ENCODE data around the gene OPTN. TPM values are rescaled to one million over a fixed set of nuclear protein-coding genes. Genes with fewer than 3 reads are reported as not detected.

Gene OPTN
- total RNA-seq, 2 donors from 2014 or later = 90.5 to 119 TPM

- peak; percentile 10 for ATAC-seq (replicated peaks)
- Mint-ChIP-seq H3K27me3 (no peaks in the 10 kb centered on the region), H3K4me3 (peak overlapping the region; percentile 88), H3K4me1 (peaks cover 17% of the 10 kb centered on the region), H3K36me3 (ENCODE audit: low read depth) (peaks cover 26% of the 10 kb centered on the region), H3K27ac (peak overlapping the region; percentile 86), H3K9me3 (no peaks in the 10 kb centered on the region)
Measured at GRCh38 chr10:13161857-13162271, 61.9 kb downstream of the OPTN start.

DNA sequence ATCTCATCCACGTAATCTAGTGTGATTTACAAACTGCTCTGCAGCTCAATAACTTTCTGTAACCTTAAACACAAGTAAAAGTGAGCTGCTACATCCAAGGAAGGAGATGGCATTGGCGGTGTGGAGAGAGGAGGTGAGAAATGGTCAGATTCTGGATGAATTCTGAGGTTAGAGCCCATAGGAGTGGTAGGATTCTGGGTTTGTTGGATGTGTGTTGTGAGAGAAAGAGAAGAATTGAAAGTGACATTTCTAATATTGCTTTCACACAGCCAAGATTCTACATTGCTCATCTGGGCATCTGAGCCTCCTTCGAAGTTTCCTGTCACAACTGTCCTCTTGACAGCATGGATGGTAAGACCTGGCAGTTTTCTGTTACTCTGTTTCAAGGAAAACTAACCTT, 63.9 kb downstream of the OPTN start:
- no peaks in the 10 kb centered on the region for H3K9me3 Mint-ChIP-seq
- peaks cover 32% of the 10 kb centered on the region for H3K36me3 Mint-ChIP-seq (ENCODE audit: low read depth)
- no peaks in the 10 kb centered on the region for H3K27me3 Mint-ChIP-seq
- peaks cover 17% of the 10 kb centered on the region for H3K4me1 Mint-ChIP-seq
- no peak overlapping the region for H3K4me3 Mint-ChIP-seq
- H3K27ac Mint-ChIP-seq = no peak overlapping the region
- no peak for ATAC-seq (replicated peaks)

DNA sequence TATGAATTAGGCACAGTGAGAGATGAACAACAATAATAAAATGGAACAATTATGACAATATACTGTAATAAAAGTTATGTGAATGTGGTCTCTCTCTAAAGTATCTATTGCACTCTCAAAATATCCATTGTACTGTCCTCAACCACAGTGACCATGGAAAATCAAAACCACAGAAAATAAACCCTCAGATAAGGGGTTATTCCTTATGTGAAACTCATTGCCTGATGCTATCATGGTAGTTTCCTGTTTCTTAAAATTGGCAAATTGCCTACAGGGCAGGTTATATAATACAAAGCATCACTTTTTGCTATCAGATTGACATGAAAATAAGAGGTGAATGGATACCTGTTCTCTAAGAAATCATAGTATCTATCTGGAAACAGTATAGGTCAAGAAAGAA, 65.2 kb downstream of the OPTN start:
- ATAC-seq (replicated peaks) = no peak

DNA sequence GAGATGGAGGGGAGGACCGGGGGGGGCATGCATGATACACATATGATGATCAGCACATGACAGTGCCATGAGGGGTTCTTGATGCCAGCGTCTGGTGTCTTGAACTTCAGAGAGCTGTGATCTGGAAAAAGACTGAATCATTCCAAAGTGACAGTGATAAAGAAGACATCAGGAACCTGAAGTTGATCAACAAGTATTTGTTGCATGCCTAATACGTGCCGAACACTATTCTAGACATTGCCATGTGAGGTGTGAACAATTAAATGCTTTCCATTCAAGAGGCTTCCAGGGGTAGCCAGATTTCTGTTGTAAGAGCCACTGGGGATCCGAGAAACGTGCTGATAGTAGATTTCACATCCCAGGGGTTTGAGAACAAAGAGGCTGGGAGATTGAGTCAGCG, 67.6 kb downstream of the OPTN start:
- no peak for ATAC-seq (replicated peaks)
- H3K36me3 Mint-ChIP-seq (ENCODE audit: low read depth) = peaks cover 53% of the 10 kb centered on the region
- no peak overlapping the region for H3K4me3 Mint-ChIP-seq
- H3K4me1 Mint-ChIP-seq = peaks cover 4% of the 10 kb centered on the region
- H3K9me3 Mint-ChIP-seq = no peaks in the 10 kb centered on the region
- no peaks in the 10 kb centered on the region for H3K27me3 Mint-ChIP-seq
- no peak overlapping the region for H3K27ac Mint-ChIP-seq

More for the DNA sequence above, 65.2 kb downstream of the OPTN start:
- Mint-ChIP-seq H3K9me3 (no peaks in the 10 kb centered on the region), H3K27me3 (no peaks in the 10 kb centered on the region), H3K36me3 (ENCODE audit: low read depth) (peaks cover 37% of the 10 kb centered on the region), H3K27ac (no peak overlapping the region), H3K4me3 (no peak overlapping the region), H3K4me1 (peaks cover 17% of the 10 kb centered on the region)

DNA sequence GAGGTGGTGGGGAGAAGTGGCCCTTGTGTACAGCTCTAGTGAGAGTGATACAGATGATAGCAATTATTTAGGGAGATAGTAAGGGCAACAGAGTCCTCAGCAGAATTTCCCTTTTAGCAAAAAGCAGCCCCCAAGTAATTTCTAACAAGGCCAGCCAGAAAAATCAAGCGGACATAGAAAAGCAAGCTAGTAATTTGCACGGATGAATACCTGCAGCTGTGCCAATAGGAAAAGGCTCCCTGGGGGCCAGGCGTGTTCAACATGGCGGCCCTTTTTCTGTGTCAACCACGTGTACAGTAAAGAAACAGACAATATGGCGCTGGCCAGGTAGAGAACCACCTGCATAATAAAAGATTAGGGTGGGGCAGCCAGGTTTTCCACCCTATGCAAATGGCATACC, 68.8 kb downstream of the OPTN start:
- no peak overlapping the region for H3K27ac Mint-ChIP-seq
- H3K9me3 Mint-ChIP-seq = no peaks in the 10 kb centered on the region
- H3K27me3 Mint-ChIP-seq = no peaks in the 10 kb centered on the region
- H3K4me1 Mint-ChIP-seq = peaks cover 4% of the 10 kb centered on the region
- ATAC-seq (replicated peaks) = no peak
- H3K4me3 Mint-ChIP-seq = no peak overlapping the region
- peaks cover 65% of the 10 kb centered on the region for H3K36me3 Mint-ChIP-seq (ENCODE audit: low read depth)

DNA sequence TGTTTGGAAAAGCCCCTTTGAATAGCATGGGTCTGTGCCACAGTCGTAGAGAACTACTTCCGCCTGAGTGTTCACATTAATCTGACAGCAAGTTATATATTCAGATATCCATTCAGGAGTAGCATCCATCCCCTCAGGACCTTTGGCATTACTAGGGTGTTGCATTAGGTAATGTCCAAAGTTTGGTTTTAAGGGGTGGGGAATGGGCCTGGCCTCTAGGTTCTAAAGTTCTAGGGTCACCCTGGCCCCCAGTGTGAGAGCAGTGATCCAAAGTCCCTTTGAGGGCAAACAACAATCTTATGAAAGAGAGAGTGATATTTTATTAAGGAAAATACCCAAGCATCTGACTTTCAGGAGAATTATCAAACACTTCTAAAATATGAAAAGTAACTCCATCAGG, 73.7 kb downstream of the OPTN start:
- ATAC-seq (replicated peaks) = no peak
- no peak overlapping the region for H3K4me3 Mint-ChIP-seq
- H3K9me3 Mint-ChIP-seq = no peaks in the 10 kb centered on the region
- H3K4me1 Mint-ChIP-seq = no peaks in the 10 kb centered on the region
- H3K36me3 Mint-ChIP-seq (ENCODE audit: low read depth) = peaks cover 89% of the 10 kb centered on the region
- no peak overlapping the region for H3K27ac Mint-ChIP-seq
- no peaks in the 10 kb centered on the region for H3K27me3 Mint-ChIP-seq

GRCh38 chr10:13180788-13181187, 80.8 kb downstream of the OPTN start:
- Mint-ChIP-seq H3K36me3 (ENCODE audit: low read depth) (peaks cover 100% of the 10 kb centered on the region), H3K4me3 (no peak overlapping the region)
- peak; percentile 98 for ATAC-seq (replicated peaks)

DNA sequence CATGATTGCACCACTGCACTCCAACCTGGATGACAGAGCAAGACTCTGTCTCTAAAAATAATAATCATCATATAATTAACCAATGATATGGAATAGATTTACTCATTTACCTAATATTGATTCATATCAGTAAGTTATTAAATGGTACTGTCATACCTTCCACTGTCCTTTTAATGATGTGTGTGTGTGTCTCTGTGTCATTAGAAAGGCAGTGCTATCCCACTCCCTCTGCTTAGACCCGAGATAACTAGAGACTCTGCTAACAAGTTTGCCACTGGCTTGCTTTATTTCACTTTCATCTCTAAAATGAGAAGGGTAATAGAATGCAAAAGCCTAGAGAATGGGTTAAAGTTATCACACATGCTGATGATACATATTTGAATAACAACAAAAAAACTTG, 82.5 kb downstream of the OPTN start:
- no peak for ATAC-seq (replicated peaks)
- no peak overlapping the region for H3K27ac Mint-ChIP-seq
- H3K36me3 Mint-ChIP-seq (ENCODE audit: low read depth) = peaks cover 100% of the 10 kb centered on the region

More at GRCh38 chr10:13180788-13181187, 80.8 kb downstream of the OPTN start:
- Mint-ChIP-seq H3K27me3 (no peaks in the 10 kb centered on the region), H3K27ac (no peak overlapping the region), H3K4me1 (no peaks in the 10 kb centered on the region), H3K9me3 (no peaks in the 10 kb centered on the region)

DNA sequence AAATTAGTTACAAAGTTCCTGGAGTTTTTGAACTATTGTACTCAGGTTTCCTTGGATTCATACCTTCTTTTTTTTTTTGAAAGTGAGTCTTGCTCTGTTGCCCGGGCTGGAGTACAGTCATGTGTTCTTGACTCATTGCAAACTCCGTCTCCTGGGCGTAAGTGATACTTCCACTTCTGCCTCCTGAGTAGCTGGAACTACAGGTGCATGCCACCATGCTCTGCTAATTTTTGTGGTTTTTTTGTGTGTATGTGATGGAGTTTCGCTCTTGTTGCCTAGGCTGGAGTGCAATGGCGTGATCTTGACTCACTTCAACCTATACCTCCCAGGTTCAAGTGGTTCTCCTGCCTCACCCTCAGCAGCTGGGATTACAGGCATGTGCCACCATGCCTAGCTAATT, 83.7 kb downstream of the OPTN start:
- ATAC-seq (replicated peaks) = no peak
- no peaks in the 10 kb centered on the region for H3K9me3 Mint-ChIP-seq
- no peaks in the 10 kb centered on the region for H3K4me1 Mint-ChIP-seq
- H3K36me3 Mint-ChIP-seq (ENCODE audit: low read depth) = peaks cover 95% of the 10 kb centered on the region
- no peaks in the 10 kb centered on the region for H3K27me3 Mint-ChIP-seq
- no peak overlapping the region for H3K27ac Mint-ChIP-seq
- H3K4me3 Mint-ChIP-seq = no peak overlapping the region

More for the DNA sequence above, 82.5 kb downstream of the OPTN start:
- Mint-ChIP-seq H3K4me1 (no peaks in the 10 kb centered on the region), H3K27me3 (no peaks in the 10 kb centered on the region), H3K9me3 (no peaks in the 10 kb centered on the region), H3K4me3 (no peak overlapping the region)

DNA sequence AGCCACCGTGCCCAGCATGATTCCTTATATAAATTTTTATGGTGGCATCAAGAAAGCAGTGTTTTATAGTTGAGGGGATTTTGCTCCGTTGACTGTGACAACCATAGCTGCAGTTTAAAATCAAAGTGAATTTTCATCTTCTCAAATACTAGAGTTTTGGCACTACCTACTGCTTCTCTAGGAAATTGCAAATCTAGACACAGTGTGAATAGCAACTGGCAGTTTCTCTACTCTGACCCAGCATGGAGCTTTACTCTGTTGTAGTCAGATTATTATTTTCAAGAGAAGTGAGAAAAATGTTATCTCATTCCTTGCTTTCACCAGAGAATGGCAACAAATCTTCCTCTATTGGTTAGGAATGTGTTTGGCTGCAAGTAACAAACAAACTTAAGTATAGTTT, 84.3 kb downstream of the OPTN start:
- Mint-ChIP-seq H3K36me3 (ENCODE audit: low read depth) (peaks cover 95% of the 10 kb centered on the region), H3K9me3 (no peaks in the 10 kb centered on the region), H3K4me1 (no peaks in the 10 kb centered on the region), H3K4me3 (no peak overlapping the region), H3K27me3 (no peaks in the 10 kb centered on the region), H3K27ac (no peak overlapping the region)
- no peak for ATAC-seq (replicated peaks)

- no peak for ATAC-seq (replicated peaks)
- Mint-ChIP-seq H3K9me3 (no peaks in the 10 kb centered on the region), H3K27me3 (no peaks in the 10 kb centered on the region), H3K4me1 (no peaks in the 10 kb centered on the region), H3K36me3 (ENCODE audit: low read depth) (peaks cover 95% of the 10 kb centered on the region), H3K27ac (no peak overlapping the region), H3K4me3 (no peak overlapping the region)
Measured at GRCh38 chr10:13184730-13185514, 85.0 kb downstream of the OPTN start.

DNA sequence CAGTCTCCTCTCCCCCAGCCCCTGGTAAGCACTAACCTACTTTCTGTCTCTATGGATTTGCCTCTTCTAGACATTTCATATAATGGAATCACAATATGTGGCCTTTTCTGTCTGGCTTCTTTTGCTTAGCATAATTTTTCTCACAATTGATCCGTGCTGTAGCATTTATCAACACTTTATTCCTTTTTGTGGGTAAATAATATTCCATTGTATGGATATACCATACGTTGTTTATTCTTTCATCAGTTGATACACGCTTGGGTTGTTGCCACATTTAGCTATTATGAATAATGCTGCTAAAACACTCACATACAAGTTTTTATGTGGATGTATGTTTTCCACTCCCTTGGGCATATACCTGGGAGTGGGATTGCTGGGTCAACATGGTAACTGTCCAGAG, 87.2 kb downstream of the OPTN start:
- Mint-ChIP-seq H3K4me1 (no peaks in the 10 kb centered on the region), H3K36me3 (ENCODE audit: low read depth) (peaks cover 93% of the 10 kb centered on the region), H3K4me3 (no peak overlapping the region), H3K27ac (no peak overlapping the region), H3K27me3 (no peaks in the 10 kb centered on the region), H3K9me3 (no peaks in the 10 kb centered on the region)
- no peak for ATAC-seq (replicated peaks)

Other genes with a start within 250 kb of the OPTN start
- gene CCDC3, start 98.5 kb upstream of the OPTN start, total RNA-seq = 1 to 10 TPM in 1 of 2 donors, under 1 TPM in 1; 0.26 to 2.5 TPM
- 10 to 100 TPM; 36.4 to 71.0 TPM for gene MCM10, start 61.4 kb downstream of the OPTN start, total RNA-seq
- not detected for gene UCMA, start 134.2 kb downstream of the OPTN start, total RNA-seq
- 1 to 10 TPM; 8.2 to 9.2 TPM for gene PHYH, start 199.9 kb downstream of the OPTN start, total RNA-seq
- gene SEPHS1, start 248.1 kb downstream of the OPTN start, total RNA-seq = 10 to 100 TPM; 40.4 to 73.7 TPM

All from activated T-helper 17 cell treated with anti-CD3 and anti-CD28 coated beads, Interleukin-2, amount 50 U/mL, for 72 hours (primary cell).